BJ (cell line): ENCODE data around the gene FBXL7. TPM values are rescaled to one million over a fixed set of nuclear protein-coding genes. Genes with fewer than 3 reads are reported as not detected.

ENCODE experiments used
- CTCF ChIA-PET: fragments of 350-600 bp; formaldehyde crosslinking; extraction: SDS; loops from one replicate; lab custom pipeline; 2021; ENCODE audit warnings: antibody characterized with exemption, inconsistent platforms; lab: Yijun Ruan, JAX
- POLR2A ChIA-PET: fragments of 300-600 bp; sonication (Branson Sonifier 250); formaldehyde crosslinking; extraction: SDS; loops from one replicate; lab custom pipeline; 2021; ENCODE audit warnings: antibody characterized with exemption; lab: Charles Lee
- DNase-seq: peaks from one replicate; pipeline ENCODE4 v3.0.0-alpha.2; 2011; ENCODE audit warnings: low read depth
- H3K27me3 ChIP-seq: 2 replicates; pipeline ENCODE4 v1.6.0; 2011; ENCODE audit warnings: low read length; ENCODE audit not compliant: control insufficient read depth, insufficient read depth
- H3K36me3 ChIP-seq: 2 replicates; pipeline ENCODE4 v1.5.1; 2011; ENCODE audit warnings: low read length; ENCODE audit not compliant: control insufficient read depth, insufficient read depth
- H3K4me3 ChIP-seq: 2 replicates; pipeline ENCODE4 v1.5.1; 2011; ENCODE audit warnings: low read depth, mild to moderate bottlenecking, control low read depth, low read length
- polyA plus RNA-seq: library from polyadenylated mRNA; depleted of rRNA; stranded (reverse); fragments of >200 nt; gene quantifications from 2 replicates; pipeline ENCODE4 v1.2.3, GENCODE V29; 2011
- TF ChIP-seq, protein P1 (sequence below): IDR thresholded peaks from 2 replicates; pipeline ENCODE4 v1.5.1; 2011; ENCODE audit warnings: low read depth, mild to moderate bottlenecking, control low read depth, inconsistent platforms, low read length, moderate library complexity; ENCODE audit not compliant: insufficient read depth

FBXL7 gene
- polyA plus RNA-seq, 1 experiment, result 23.2 TPM

DNA sequence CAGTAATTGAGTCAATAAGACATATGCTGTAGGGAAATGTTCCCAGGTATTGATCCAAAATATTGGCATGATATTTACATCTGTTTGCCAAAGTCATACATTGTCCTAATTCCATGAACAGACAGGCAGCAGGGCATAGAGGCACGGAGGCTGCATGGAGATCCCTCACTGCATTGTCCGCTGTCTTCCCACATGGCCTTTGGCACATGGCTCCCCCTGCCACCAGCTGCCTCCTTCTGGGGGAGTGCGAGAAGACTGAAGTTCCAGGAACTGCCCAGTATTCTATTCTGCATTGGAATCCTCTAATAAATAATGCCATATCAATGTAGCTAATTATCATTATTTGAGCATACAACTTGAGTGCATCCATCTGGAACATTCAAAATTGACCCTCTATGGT, 269.0 kb downstream of the FBXL7 start:
- TF ChIP-seq, protein P1, sequence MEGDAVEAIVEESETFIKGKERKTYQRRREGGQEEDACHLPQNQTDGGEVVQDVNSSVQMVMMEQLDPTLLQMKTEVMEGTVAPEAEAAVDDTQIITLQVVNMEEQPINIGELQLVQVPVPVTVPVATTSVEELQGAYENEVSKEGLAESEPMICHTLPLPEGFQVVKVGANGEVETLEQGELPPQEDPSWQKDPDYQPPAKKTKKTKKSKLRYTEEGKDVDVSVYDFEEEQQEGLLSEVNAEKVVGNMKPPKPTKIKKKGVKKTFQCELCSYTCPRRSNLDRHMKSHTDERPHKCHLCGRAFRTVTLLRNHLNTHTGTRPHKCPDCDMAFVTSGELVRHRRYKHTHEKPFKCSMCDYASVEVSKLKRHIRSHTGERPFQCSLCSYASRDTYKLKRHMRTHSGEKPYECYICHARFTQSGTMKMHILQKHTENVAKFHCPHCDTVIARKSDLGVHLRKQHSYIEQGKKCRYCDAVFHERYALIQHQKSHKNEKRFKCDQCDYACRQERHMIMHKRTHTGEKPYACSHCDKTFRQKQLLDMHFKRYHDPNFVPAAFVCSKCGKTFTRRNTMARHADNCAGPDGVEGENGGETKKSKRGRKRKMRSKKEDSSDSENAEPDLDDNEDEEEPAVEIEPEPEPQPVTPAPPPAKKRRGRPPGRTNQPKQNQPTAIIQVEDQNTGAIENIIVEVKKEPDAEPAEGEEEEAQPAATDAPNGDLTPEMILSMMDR, result no peak
- CTCF ChIA-PET, result no interaction called here
- no peak for DNase-seq
- no peaks in the 10 kb centered on the region for H3K36me3 ChIP-seq
- POLR2A ChIA-PET, result no interaction called here
- no peaks in the 10 kb centered on the region for H3K27me3 ChIP-seq
- H3K4me3 ChIP-seq, result no peak overlapping the region

- DNase-seq, result no peak
- TF ChIP-seq, protein P1, result no peak
- Histone ChIP-seq H3K27me3 (no peaks in the 10 kb centered on the region), H3K36me3 (no peaks in the 10 kb centered on the region), H3K4me3 (no peak overlapping the region)
- POLR2A ChIA-PET, result no interaction called here
- CTCF ChIA-PET, result interaction anchor here (1.2 kb wide), 1 partner anchor 174 kb away, joined by 3 read pairs; no protein-coding TSS in a partner anchor
Measured at GRCh38 chr5:15772131-15772530, 272.2 kb downstream of the FBXL7 start.

DNA sequence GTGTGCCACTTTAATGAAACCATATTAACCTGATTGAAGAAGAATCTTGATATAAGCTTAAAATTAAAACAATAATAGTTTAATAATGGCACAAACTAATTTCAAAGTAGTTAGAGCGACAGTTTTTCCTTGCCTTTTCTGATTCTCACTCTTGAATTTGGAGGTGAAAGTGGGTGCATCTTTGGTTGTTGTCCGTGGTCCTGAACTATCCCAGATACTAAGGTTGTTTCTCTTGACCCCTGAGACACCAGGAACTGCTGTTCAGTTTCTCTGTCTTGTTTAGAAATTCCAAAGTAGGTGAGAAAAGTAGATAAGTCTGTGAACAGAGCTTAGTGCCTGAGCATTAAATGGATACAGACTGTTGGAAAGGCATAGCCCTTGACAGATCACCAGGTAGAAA, 274.7 kb downstream of the FBXL7 start:
- CTCF ChIA-PET, result no interaction called here
- no peak overlapping the region for H3K4me3 ChIP-seq
- POLR2A ChIA-PET, result no interaction called here
- TF ChIP-seq, protein P1, result no peak
- H3K36me3 ChIP-seq, result no peaks in the 10 kb centered on the region
- DNase-seq, result no peak
- H3K27me3 ChIP-seq, result no peaks in the 10 kb centered on the region

- no peak for DNase-seq
- ChIA-PET CTCF (interaction anchor here (1.3 kb wide), 1 partner anchor 14 kb away, joined by 3 read pairs; no protein-coding TSS in a partner anchor), POLR2A (no interaction called here)
- TF ChIP-seq, protein P1, result no peak
- Histone ChIP-seq H3K27me3 (no peaks in the 10 kb centered on the region), H3K4me3 (no peak overlapping the region), H3K36me3 (no peaks in the 10 kb centered on the region)
Measured at GRCh38 chr5:15776346-15776745, 276.4 kb downstream of the FBXL7 start.

DNA sequence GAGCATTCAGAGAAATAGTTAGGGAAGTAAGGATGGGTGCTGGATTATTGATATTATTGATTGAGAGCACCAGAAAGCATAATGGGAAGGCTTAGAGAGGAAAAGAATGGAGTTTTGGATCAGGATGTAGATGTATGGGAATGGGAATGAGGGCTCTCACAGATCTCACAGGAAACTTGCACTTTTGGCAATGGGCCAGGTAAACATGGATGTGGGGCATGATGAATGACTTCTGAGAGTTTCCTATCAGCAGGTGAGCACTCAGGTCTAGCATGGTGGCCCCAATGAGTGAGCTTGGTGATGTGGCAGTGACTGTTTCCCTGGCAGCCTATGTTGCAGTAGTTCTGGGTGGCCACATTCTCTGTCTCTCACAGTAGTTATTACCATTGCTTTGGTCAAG, 283.8 kb downstream of the FBXL7 start:
- no peak overlapping the region for H3K4me3 ChIP-seq
- ChIA-PET CTCF (no interaction called here), POLR2A (no interaction called here)
- no peaks in the 10 kb centered on the region for H3K36me3 ChIP-seq
- no peaks in the 10 kb centered on the region for H3K27me3 ChIP-seq
- TF ChIP-seq, protein P1, result no peak
- no peak for DNase-seq
